ENCODE data around the gene CDY2A.
"Not testable (repeated sequence)": the region's sequence is repeated elsewhere in the genome, so short reads cannot be mapped to it uniquely, and the experiment has no call there.

The CDY2A gene, protein sequence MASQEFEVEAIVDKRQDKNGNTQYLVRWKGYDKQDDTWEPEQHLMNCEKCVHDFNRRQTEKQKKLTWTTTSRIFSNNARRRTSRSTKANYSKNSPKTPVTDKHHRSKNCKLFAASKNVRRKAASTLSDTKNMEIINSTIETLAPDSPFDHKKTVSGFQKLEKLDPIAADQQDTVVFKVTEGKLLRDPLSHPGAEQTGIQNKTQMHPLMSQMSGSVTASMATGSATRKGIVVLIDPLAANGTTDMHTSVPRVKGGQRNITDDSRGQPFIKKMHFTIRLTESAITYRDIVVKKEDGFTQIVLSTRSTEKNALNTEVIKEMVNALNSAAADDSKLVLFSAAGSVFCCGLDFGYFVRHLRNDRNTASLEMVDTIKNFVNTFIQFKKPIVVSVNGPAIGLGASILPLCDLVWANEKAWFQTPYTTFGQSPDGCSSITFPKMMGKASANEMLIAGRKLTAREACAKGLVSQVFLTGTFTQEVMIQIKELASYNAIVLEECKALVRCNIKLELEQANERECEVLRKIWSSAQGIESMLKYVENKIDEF
- 0 reads per million in 3 experiments for total RNA-seq

- DNase-seq = not testable (repeated sequence)
These were observed at the start of gene CDY2A for GRCh38 chrY:18025487-18025886. Gene CDY2A, plus strand, starts transcription at chrY:18025787. Its CDS starts 328 bp downstream, at chrY:18026115.

GRCh38 chrY:17997586-17997985, 28.0 kb upstream of the CDY2A start:
- DNase-seq = not testable (repeated sequence)

GRCh38 chrY:17998266-17998665, 27.3 kb upstream of the CDY2A start:
- not testable (repeated sequence) for DNase-seq

GRCh38 chrY:18023897-18024296, 1.7 kb upstream of the CDY2A start:
- DNase-seq = not testable (repeated sequence)

DNA sequence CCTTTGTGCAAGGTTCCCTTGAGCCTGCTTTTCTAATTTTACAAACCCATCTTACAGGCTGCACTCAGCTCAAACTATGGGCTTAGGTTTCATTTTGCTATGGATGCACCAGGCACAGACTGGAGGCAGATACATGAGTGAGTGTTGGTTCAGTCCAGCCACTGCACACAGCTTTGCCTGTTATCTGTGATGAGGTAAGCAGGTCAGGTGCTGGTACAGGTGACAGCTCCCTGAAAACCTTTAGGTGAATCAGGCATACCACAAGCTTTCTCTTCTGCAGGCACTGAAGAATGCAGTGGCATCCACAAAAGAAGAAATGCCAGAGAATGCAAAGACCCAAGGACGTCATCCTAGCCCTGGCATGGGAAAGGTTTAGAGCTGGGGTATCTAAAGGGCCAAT, 3.3 kb downstream of the CDY2A start:
- not testable (repeated sequence) for DNase-seq

GRCh38 chrY:18030178-18030577, 4.6 kb downstream of the CDY2A start:
- not testable (repeated sequence) for DNase-seq

DNA sequence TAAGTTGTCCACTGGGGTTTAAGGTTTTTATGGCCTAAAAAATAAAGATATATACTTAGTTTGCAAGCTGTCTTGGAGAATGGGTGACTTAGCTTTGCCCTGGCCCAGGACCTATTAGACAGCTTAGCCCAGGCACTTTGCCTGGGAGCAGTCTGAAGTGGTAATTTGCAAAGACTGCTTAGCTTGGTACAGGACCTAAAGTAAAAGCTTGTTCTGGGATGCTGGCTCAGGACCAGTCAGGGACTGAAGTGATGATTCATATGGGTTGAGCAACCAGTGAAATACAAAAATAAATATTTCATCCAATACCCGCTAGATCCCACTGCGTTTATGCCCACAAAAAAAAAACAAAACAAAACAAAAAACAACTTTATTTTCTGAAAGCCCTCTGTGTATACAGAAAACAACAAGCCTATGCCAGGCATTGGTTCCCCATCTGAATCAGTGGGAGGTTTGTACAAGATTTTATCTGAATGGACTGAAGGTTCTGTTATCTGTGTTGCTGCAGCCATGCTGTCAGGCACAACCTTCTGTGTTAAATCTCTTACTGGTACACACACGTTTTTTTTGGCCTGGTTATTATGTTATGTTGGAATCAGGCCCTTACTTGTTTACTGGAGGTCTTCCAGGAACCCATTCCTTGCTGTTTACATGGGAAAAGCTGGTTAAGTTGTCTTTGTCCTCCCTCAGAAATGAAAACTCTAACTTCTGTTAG, 8.7 kb downstream of the CDY2A start:
- not testable (repeated sequence) for DNase-seq

GRCh38 chrY:18034864-18035263, 9.3 kb downstream of the CDY2A start:
- DNase-seq = not testable (repeated sequence)

DNA sequence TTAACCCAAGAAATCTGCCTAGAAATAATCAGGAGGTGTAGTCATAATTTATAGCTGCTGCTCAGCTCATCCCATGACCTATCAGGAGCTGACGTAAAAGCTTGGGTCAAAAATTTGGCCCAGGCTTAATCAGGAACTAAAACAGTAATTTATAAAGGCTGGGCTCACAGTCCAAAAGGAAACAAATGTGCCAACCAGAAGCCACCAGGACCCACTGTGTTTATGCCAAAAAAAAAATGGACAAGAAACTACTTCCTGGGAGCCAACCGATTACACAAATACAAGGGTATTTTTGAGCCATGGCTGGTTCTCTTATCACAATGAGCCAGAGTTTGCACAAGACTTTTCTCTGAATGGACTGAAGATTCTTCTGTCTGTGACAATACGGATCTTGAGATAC, 19.4 kb downstream of the CDY2A start:
- DNase-seq = not testable (repeated sequence)

GRCh38 chrY:18048149-18049040, 22.8 kb downstream of the CDY2A start:
- not testable (repeated sequence) for DNase-seq

DNA sequence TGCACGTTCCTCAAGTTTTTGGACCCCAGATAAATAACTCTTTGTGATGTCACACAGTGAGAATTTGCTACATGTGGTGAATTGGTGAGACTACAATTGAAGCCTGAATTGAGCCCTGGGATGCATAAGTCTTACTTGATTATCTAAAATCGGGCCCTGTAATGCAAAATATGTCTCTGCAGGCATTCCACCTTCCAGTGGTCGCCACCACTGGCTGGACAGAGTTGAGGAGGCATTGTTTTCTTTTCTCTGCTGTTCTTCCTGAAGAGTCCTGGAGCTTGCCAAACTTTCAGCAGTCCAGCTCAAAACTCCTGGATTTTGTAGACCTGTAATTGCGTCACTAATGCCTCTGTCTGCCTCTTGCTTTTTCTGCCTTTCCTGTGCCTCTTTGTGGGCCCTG, 23.5 kb downstream of the CDY2A start:
- not testable (repeated sequence) for DNase-seq

- not testable (repeated sequence) for DNase-seq
These were observed 30.9 kb downstream of the CDY2A start for GRCh38 chrY:18056473-18056872.

GRCh38 chrY:18073464-18073863, 47.9 kb downstream of the CDY2A start:
- DNase-seq = not testable (repeated sequence)

Data from central memory CD4-positive, alpha-beta T cell (primary cell).